Right lobe of liver (tissue), 4 donors: ENCODE results near the gene DNAJC5.

ENCODE experiments used
- POLR2A ChIP-seq: fragments of 450-650 bp; IDR thresholded peaks from one replicate; pipeline ENCODE4 v1.6.1; 2017; ENCODE audit warnings: antibody characterized with exemption, mild to moderate bottlenecking
- TF ChIP-seq, protein P1 (sequence below), 4 donors: fragments of 200-600 bp in 3 of 4; fragments of 450-650 bp in 1 of 4; IDR thresholded peaks; one replicate each; pipeline versions ENCODE4 v1.5.1 to v1.8.0; 2016 to 2022; ENCODE audit warnings: antibody characterized with exemption in 4 of 4, mild to moderate bottlenecking in 2 of 4
- donor health status: DM: no; HTN: no; CAD: no.
- donor health status: DM: no; HTN: no; CAD: no.
- donor health status: DM: no; HTN: yes; CAD: no.

DNA sequence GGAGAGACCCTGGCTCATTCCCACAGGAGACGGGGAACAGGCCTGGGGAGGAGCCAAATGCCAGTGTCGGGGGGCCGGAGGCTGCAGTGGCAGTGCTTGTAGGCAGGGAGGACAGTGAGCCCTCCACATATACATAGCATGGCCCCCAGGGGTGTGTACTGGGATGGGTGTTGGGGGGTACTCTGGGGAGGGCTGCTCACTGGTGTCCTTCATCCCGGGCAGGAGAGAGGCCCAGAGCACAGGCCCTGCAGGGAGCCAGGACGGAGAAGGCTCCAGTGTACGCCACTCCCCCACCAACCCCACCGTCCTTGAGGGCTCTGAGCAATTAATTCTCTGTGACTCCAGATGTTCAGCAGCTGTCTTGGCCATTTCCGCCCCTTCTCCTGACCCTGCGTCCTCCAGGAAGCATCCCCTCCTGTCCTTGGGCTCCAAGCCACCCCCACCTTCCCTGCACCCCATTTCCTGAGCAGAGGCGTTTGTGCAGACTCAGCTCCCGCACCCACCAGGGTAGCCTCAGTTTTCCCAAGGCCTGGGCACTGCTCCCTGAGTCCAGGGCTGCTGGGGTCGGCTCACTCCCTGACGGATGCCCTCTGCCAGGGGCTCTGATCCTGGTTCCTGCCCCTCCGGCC lies 37.0 kb upstream of the DNAJC5 start:
- TF ChIP-seq, protein P1, sequence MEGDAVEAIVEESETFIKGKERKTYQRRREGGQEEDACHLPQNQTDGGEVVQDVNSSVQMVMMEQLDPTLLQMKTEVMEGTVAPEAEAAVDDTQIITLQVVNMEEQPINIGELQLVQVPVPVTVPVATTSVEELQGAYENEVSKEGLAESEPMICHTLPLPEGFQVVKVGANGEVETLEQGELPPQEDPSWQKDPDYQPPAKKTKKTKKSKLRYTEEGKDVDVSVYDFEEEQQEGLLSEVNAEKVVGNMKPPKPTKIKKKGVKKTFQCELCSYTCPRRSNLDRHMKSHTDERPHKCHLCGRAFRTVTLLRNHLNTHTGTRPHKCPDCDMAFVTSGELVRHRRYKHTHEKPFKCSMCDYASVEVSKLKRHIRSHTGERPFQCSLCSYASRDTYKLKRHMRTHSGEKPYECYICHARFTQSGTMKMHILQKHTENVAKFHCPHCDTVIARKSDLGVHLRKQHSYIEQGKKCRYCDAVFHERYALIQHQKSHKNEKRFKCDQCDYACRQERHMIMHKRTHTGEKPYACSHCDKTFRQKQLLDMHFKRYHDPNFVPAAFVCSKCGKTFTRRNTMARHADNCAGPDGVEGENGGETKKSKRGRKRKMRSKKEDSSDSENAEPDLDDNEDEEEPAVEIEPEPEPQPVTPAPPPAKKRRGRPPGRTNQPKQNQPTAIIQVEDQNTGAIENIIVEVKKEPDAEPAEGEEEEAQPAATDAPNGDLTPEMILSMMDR (IDR thresholded peaks at IDR 0.05) = no peak
- no peak for TF ChIP-seq POLR2A
